ENCODE measurements around the gene BPIFB3.

- TF ChIP-seq CTCF (IDR thresholded peaks at IDR 0.05) (no peak), POLR2AphosphoS5 (IDR thresholded peaks at IDR 0.05) (no peak)
These were observed 16.7 kb downstream of the BPIFB3 start for GRCh38 chr20:33070111-33071053.
